ENCODE measurements around the gene HJURP. TPM values are rescaled to one million over a fixed set of nuclear protein-coding genes. Genes with fewer than 3 reads are reported as not detected.

HJURP gene
- polyA plus RNA-seq, 1 of the 3 experiments (the other 2 are of a cell fraction) = 13.2 TPM

- TF ChIP-seq GABPA (IDR thresholded peaks at IDR 0.05; ENCODE audit: low read depth) = no peak
- TF ChIP-seq YY1 (IDR thresholded peaks at IDR 0.05; ENCODE audit: low read depth) = no peak
- no peak for TF ChIP-seq RAD21 (IDR thresholded peaks at IDR 0.05; ENCODE audit: low read length)
- no peak for TF ChIP-seq NFIC (IDR thresholded peaks at IDR 0.05; ENCODE audit: borderline replicate concordance)
- TF ChIP-seq TAF1 (IDR thresholded peaks at IDR 0.05; ENCODE audit: borderline replicate concordance, low read depth, low read length) = no peak
- TF ChIP-seq PBX3 (IDR thresholded peaks at IDR 0.05) = no peak
- no peak for TF ChIP-seq NRF1 (IDR thresholded peaks at IDR 0.05; ENCODE audit: low read depth, low read length)
- no peak for TF ChIP-seq FOXJ3 (CRISPR knock-in tag; IDR thresholded peaks at IDR 0.05)
These were observed 63.0 kb downstream of the HJURP start (continued) for GRCh38 chr2:233791151-233791882.

GRCh38 chr2:233789554-233789953 lies 64.8 kb downstream of the HJURP start:
- H2AFZ ChIP-seq (ENCODE audit: low read depth) = no peak overlapping the region

More at GRCh38 chr2:233789554-233789953, 64.8 kb downstream of the HJURP start:
- ChIA-PET POLR2A (no interaction called here), CTCF (no interaction called here)
- H3F3A ChIP-seq (replicated peaks; ENCODE audit: insufficient read depth) = no peaks in the 10 kb centered on the region
- no peaks in the 10 kb centered on the region for H3K9me2 ChIP-seq
- H3K9me3 ChIP-seq = no peaks in the 10 kb centered on the region
- no peak overlapping the region for H3K4me2 ChIP-seq
- H3K4me3 ChIP-seq (ENCODE audit: low read depth in 2 of 2, low read length in 1 of 2) = no peak overlapping the region
- H3K36me3 ChIP-seq (replicated peaks in 1 of 2; ENCODE audit: control insufficient read depth in 1 of 2, insufficient read depth in 2 of 2, low read length in 1 of 2) = no peaks in the 10 kb centered on the region
- H4K20me1 ChIP-seq (ENCODE audit: insufficient read depth) = no peaks in the 10 kb centered on the region
- no peaks in the 10 kb centered on the region for H3K27me3 ChIP-seq (ENCODE audit: insufficient read depth)
- no peak for DNase-seq
- no peak overlapping the region for H3K27ac ChIP-seq (ENCODE audit: low read depth in 2 of 2, low read length in 1 of 2)
- H3K4me1 ChIP-seq (ENCODE audit: control insufficient read depth in 1 of 2, insufficient read depth in 2 of 2, low read depth in 1 of 2, low read length in 1 of 2) = no peaks in the 10 kb centered on the region
- H3K79me2 ChIP-seq (ENCODE audit: insufficient read depth) = no peaks in the 10 kb centered on the region
- TF ChIP-seq USF1 (IDR thresholded peaks at IDR 0.05; ENCODE audit: borderline replicate concordance, low read depth) (no peak), RFX5 (IDR thresholded peaks at IDR 0.05; ENCODE audit: low read length) (no peak), MAX (IDR thresholded peaks at IDR 0.05; ENCODE audit: low read depth) (no peak), TAF1 (IDR thresholded peaks at IDR 0.05; ENCODE audit: borderline replicate concordance, low read depth, low read length) (no peak), CTCF (IDR thresholded peaks at IDR 0.05) (no peak), FOSL2 (IDR thresholded peaks at IDR 0.05; ENCODE audit: borderline replicate concordance, low read depth) (no peak), POLR2AphosphoS5 (IDR thresholded peaks at IDR 0.05; ENCODE audit: low read depth, low read length) (no peak), NFIC (IDR thresholded peaks at IDR 0.05; ENCODE audit: borderline replicate concordance) (no peak), ZBTB33 (IDR thresholded peaks at IDR 0.05; ENCODE audit: borderline replicate concordance, low read depth) (no peak), SIN3A (IDR thresholded peaks at IDR 0.05; ENCODE audit: borderline replicate concordance, low read depth, low read length) (no peak), FOXM1 (IDR thresholded peaks at IDR 0.05; ENCODE audit: low read depth) (no peak), FOXJ3 (CRISPR knock-in tag; IDR thresholded peaks at IDR 0.05) (no peak), MXI1 (IDR thresholded peaks at IDR 0.05; ENCODE audit: low read depth, low read length) (no peak), ELF1 (IDR thresholded peaks at IDR 0.05) (no peak), GABPA (IDR thresholded peaks at IDR 0.05; ENCODE audit: low read depth) (no peak), EZH2phosphoT487 (IDR thresholded peaks at IDR 0.05; ENCODE audit: borderline replicate concordance, low read depth) (no peak), JUND (IDR thresholded peaks at IDR 0.05) (no peak), REST (IDR thresholded peaks at IDR 0.05; ENCODE audit: low read depth, low read length) (no peak)
- H3K9ac ChIP-seq = no peak overlapping the region
- 60% methylated on average over 3 of the region's 7 CpGs for WGBS (ENCODE audit: low lambda C conversion rate)

All from SK-N-SH (cell line).